Left forelimb (tissue), 1 donor: ENCODE results near the gene CCPG1.

Source experiments
- DNase-seq: peaks from one replicate; pipeline ENCODE4 v3.0.0-alpha.2; 2018; ENCODE audit warnings: low spot score

CCPG1 gene

DNA sequence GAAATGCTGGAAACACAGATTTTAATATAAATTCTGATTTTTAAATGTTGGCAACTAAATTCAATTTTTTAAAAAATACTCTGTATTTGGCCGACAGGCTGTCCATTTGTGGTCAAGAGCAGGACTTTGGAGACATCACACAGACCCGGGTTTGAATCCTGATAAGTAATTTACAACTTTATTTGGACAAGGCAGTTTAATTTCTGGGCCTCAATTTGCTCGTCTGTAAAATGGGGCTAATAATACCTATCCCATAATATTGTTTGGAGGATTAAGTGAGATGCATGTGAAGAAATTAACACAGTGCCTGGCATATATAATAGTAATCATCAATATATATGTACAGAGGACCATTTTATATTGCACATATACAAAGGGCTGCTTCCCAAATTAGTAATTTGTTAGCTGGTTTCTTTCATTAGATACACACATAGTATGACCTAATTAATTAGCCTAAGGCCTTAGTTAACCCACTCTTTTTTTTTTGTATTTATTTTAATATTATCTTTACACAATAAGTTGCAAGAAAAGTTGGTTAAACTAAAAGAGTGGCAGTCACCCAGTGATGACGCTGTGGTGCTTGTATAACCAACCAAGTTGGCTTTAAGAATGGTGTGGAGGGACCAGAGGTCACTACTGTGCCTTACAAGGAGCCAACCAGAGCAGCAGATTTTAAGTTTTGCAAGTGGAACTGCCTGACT lies 88.5 kb downstream of the CCPG1 start:
- DNase-seq: no peak

- peak; percentile 89 for DNase-seq
Measured at GRCh38 chr15:55318588-55319494, 89.3 kb downstream of the CCPG1 start, which contains the start of the genes PIGB and PIGBOS1. PIGB (plus strand) TSS chr15:55319222; CDS start chr15:55319251, 29 bp downstream. PIGBOS1 (minus strand) TSS chr15:55319123; CDS start chr15:55317792, 1,331 bp downstream.
